Urinary bladder (tissue), 4 donors: Measurements from ENCODE around the gene CD53. TPM values are rescaled to one million over a fixed set of nuclear protein-coding genes. Genes with fewer than 3 reads are reported as not detected.
"Not testable (repeated sequence)": the region's sequence is repeated elsewhere in the genome, so short reads cannot be mapped to it uniquely, and the experiment has no call there.

ENCODE experiments used
- DNase-seq: peaks from one replicate; pipeline ENCODE4 v3.0.0-alpha.2; 2015; ENCODE audit errors: extremely low spot score
- H3K27ac ChIP-seq: one replicate; pipeline ENCODE4 v1.5.1; 2013; ENCODE audit warnings: low read depth, mild to moderate bottlenecking, moderate library complexity
- H3K36me3 ChIP-seq: one replicate; pipeline ENCODE4 v1.6.1; 2013; ENCODE audit warnings: mild to moderate bottlenecking, moderate library complexity; ENCODE audit not compliant: insufficient read depth
- H3K4me1 ChIP-seq: one replicate; pipeline ENCODE4 v1.6.1; 2013; ENCODE audit warnings: mild to moderate bottlenecking, moderate library complexity; ENCODE audit not compliant: insufficient read depth
- H3K4me3 ChIP-seq: one replicate; pipeline ENCODE4 v1.5.1; 2013; ENCODE audit warnings: low read depth, low read length
- WGBS: extraction: QIAGEN DNeasy Blood & Tissue Kit; methylation state at CpG from one replicate; pipeline ENCODE4 v1.1.7; 2013; 5-methylcytosine and 5-hydroxymethylcytosine counted together
- polyA plus RNA-seq: library from polyadenylated mRNA; stranded (reverse); fragments of 200-250 nt; gene quantifications from one replicate; pipeline ENCODE4 v1.2.3, GENCODE V29; 2013
- total RNA-seq: library from RNA; depleted of rRNA; stranded (reverse); fragments of >200 nt; gene quantifications from one replicate; pipeline ENCODE4 v1.2.3, GENCODE V29; 2014
- donor health status: healthy with polysubstance abuse.
- donor health status: healthy.

CD53 gene
- total and polyA plus RNA-seq, 2 donors: 21.5 to 48.9 TPM

DNA sequence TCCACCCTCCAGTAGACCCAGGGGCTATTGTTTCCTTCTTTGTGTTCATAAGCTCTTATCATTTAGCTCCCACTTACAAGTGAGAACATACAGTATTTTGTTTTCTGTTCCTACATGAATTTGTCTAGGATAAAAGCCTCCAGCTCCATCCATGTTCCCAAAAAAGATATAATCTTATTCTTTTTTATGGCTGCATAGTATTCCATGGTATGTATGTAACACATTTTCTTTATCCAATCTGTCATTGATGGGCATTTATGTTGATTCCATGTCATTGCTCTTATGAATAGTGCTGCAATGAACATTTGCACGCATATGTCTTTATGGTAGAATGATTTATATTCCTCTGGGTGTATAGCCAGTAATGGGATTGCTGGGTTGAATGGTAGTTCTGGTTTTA is 11.0 kb upstream of the CD53 start:
- not testable (repeated sequence) for H3K4me3 ChIP-seq, DNase-seq, H3K27ac ChIP-seq, H3K4me1 ChIP-seq, H3K36me3 ChIP-seq
- WGBS: 84% methylated on average over 1 of the region's 1 CpG

DNA sequence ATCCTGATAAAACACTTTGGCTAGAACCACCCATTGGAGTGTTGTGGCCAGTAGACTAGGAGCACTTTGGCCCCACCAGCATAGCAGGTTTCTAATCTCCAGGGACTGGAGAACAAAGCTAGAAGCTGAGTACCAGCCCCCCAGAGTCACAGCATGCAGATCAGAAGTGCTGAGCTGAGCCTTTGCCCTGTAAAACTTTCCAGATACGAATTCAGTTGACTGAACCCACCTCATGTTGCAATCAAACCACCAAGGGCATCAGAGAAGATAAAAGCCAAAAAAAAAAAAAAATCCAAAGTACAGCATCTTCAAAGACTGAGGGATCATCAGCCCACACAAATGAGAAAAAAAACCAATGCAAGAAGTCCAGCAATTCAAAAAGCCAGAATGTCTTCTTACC is 8.7 kb upstream of the CD53 start:
- no peak for DNase-seq
- H3K4me3 ChIP-seq: no peak overlapping the region
- no peaks in the 10 kb centered on the region for H3K36me3 ChIP-seq
- no peak overlapping the region for H3K27ac ChIP-seq
- 41% methylated on average over 1 of the region's 1 CpG for WGBS
- no peaks in the 10 kb centered on the region for H3K4me1 ChIP-seq

DNA sequence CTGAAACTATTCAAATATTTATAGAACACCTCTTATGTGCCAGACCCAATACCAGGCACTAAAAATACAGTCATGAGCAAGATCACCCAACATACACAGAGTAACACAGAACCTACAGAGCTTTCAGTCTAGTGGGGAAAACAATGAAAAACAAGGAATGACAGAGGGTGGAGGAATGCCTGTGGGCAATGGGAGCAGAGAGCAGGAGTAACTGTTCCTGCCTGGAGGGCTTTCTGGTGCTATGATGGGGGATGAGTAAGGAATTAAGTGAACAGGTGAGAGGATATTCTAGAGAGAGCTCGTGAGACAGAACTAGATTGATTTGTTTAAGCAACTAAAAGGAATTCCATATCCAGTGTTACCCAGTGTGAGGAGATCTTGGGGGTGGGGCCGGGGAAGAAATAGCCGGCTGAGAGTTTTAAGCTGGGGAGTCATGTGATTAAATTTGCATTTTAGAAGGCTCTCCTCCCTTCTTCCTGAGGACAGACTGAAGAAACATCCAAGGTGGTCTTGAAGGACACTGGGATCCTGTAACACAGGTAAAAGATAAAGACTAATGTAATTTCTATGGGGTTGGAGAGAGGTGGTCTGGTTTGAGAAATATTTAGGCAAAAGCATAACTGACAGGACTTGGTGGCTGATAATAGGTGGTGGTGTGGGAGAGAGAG is 2.1 kb upstream of the CD53 start:
- H3K27ac ChIP-seq: no peak overlapping the region
- H3K36me3 ChIP-seq: no peaks in the 10 kb centered on the region

DNA sequence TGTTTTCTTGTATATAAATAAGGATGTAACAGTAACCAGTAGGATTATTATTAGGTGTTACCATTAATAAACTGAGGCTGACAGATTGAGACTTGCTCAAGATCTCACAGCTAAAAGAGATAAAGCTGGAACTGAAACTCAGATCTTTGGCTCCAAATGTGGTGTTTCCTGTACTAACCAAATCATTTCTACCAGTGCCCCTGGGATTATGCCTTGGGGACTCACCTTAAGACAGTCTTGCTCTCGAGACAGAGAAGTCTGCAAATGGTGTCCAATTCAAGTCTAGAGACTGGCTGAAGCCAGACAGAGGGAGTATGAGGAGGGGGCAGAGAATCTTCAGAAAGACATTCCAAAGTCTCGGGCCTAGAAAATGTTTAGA is 593 bp upstream of the CD53 start:
- no peaks in the 10 kb centered on the region for H3K36me3 ChIP-seq
- DNase-seq: no peak
- H3K27ac ChIP-seq: no peak overlapping the region
- no peaks in the 10 kb centered on the region for H3K4me1 ChIP-seq
- WGBS: 60% methylated on average over 2 of the region's 2 CpGs
- H3K4me3 ChIP-seq: no peak overlapping the region

More for the DNA sequence above, 2.1 kb upstream of the CD53 start:
- DNase-seq: no peak
- H3K4me1 ChIP-seq: no peaks in the 10 kb centered on the region
- no peak overlapping the region for H3K4me3 ChIP-seq
- WGBS: 42% methylated on average over 3 of the region's 3 CpGs

DNA sequence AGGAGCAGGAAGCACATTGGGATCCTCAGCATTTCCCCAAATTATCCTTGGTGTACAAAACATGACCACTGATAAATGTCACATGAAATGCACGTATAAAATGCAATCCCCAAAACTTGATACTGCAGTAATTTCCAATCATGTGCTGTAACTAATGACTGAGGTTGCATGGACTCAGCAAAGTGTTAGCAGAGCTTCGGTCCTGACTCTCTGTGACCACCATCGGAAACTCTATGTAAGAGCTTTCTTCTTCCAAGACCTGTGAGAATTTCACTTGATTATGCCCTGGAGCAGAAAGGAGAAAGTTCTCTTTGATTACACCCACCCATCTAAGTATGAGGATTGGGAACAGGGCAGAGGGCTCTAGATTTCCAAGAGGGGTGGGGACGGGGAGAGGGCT is 908 bp downstream of the CD53 start:
- DNase-seq: no peak
- no peak overlapping the region for H3K27ac ChIP-seq

DNA sequence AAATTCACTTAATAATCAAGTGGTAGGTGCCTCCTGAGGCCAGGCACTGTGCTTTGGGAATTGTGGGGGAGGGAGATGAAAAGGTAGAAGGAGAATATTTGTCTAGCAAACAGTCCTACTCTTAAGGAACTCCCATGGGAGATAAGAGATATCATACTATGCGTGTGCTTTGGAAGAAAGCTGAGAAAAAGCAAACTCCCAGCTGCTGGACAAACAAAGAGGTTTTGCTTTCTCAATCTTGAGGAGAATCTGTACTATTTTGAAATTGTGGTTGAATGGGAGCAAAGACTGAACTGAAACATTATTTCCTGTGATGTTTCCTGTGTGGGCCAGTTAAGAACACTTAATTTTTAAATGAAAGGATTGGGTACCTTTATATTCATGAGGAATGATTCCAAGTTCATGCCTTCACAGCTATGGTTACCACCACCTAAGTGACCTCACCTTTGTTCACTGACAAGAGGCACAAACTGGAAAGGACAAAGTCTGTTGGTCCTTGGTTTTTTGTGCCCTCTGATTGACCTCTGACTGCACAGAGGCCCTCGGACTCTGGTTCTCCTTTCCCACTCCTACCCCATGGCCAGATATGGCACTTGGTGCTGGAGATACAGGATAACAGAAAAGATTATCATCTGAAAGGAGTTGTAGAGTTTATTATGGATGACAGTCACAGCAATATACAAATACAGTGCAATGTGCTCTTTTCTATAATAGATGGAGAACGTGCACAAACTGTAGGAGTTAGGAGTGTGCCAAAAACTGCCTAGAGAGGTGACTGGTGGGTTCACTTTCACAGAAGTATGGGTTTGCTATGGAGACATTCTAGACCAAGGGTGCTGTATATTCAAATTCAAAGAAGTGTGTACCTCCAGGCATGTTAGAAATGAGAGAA is 1.6 kb downstream of the CD53 start:
- H3K27ac ChIP-seq: no peak overlapping the region
- no peaks in the 10 kb centered on the region for H3K4me1 ChIP-seq
- H3K36me3 ChIP-seq: no peaks in the 10 kb centered on the region
- DNase-seq: no peak
- H3K4me3 ChIP-seq: peak overlapping the region; percentile 33
- WGBS: 41% methylated on average over 3 of the region's 3 CpGs

More for the DNA sequence above, 908 bp downstream of the CD53 start:
- H3K4me3 ChIP-seq: peak overlapping the region; percentile 33
- WGBS: 73% methylated on average over 4 of the region's 4 CpGs
- H3K4me1 ChIP-seq: no peaks in the 10 kb centered on the region
- H3K36me3 ChIP-seq: no peaks in the 10 kb centered on the region

DNA sequence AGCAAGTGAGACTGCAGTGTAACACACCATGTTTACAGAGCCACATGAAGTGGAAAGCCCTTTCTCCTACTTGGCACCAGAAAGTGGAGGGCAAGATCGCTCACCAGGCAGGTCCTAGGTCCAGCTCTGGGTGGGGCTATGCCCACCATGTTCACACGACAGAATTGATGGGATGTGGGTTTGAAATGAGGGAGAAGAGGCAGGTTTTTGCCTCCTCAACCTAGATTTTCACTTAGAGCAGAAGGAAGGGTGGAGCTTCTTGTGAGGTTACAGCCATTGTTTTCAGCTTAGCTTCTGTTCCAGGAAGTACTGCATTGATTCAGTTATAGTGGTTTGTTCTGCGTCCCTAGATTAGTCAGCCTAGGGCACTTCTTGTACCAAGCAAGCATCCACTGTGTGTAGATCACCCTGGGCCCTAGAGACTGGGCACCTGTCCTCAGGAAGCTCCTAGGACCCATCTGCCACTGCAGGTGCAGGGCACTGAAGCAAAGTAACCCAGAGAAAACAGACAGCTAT is 2.3 kb downstream of the CD53 start:
- no peak overlapping the region for H3K27ac ChIP-seq
- H3K4me1 ChIP-seq: no peaks in the 10 kb centered on the region
- H3K36me3 ChIP-seq: no peaks in the 10 kb centered on the region
- 55% methylated on average over 3 of the region's 3 CpGs for WGBS
- peak overlapping the region; percentile 8 for H3K4me3 ChIP-seq
- DNase-seq: no peak

DNA sequence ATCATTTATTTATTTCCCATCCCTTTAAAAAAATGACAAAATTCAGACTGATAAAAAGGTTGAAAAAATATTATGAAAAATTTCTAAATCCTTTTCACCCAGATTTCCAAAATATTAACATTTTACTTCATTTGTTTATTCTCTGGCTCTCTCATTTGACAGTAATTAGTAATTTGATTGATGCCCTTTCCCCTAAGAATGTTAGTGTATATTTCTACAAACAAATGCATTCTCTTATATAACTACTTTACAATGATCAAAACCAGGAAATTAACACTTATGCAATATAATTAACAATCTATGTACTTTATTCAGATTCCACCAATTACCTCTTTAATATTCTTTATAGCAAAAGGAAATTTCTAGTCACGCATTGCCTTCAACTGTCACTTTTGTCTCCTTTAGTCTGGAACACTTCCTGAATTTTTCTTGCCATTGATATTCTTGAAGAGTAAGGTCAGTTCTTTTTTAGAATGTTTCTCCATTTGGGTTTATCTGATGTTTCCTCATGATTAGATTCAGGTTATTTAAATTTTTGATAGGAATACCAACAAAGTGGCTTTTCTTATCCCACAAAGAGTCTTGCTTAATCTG is 3.9 kb downstream of the CD53 start:
- H3K4me3 ChIP-seq: no peak overlapping the region
- H3K4me1 ChIP-seq: no peaks in the 10 kb centered on the region
- 74% methylated on average over 1 of the region's 1 CpG for WGBS
- no peak for DNase-seq
- peak overlapping the region; percentile 1 for H3K27ac ChIP-seq
- H3K36me3 ChIP-seq: no peaks in the 10 kb centered on the region

DNA sequence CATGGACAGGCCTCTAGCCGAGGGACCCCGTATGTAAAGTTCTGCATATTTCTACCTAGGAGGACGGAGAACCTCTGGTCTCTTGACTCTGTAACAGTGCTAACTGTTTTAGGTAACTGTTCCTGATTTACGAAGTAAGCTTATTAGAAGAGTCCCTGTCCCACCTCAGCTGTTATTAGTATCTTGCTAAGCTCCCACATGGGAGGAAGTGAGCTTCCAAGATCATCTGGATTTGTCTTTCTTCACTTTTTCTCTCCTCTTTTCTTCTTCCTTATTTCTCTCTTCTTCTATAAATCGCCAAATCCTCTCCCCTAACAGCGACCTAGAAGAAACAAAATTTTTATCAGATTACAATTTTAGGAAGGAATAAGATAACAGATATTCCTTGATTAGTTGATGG is 4.4 kb downstream of the CD53 start:
- 80% methylated on average over 6 of the region's 6 CpGs for WGBS
- H3K4me1 ChIP-seq: no peaks in the 10 kb centered on the region
- no peak for DNase-seq
- H3K27ac ChIP-seq: peak overlapping the region; percentile 1
- H3K36me3 ChIP-seq: no peaks in the 10 kb centered on the region
- no peak overlapping the region for H3K4me3 ChIP-seq

DNA sequence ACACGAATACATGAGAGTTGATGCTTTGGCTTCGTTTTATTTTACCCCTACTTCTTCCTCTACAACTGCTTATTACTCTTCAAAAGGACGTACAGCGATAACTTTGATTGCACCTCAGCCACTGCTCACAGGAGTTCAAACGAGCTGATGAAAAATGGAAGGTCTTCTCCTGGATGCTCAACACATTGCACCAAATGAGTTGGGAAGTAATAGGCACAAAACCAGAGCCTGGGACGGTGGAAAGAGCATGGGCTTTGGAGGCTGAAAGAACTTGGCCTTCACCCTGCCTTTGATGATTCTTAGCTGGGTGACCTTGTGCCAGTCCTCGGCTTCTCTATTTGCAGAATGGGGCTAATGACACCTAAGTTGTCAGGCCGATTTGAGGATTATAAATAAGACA is 4.8 kb downstream of the CD53 start:
- DNase-seq: no peak
- H3K36me3 ChIP-seq: no peaks in the 10 kb centered on the region
- H3K27ac ChIP-seq: no peak overlapping the region
- H3K4me1 ChIP-seq: no peaks in the 10 kb centered on the region
- H3K4me3 ChIP-seq: no peak overlapping the region
- 72% methylated on average over 8 of the region's 8 CpGs for WGBS

DNA sequence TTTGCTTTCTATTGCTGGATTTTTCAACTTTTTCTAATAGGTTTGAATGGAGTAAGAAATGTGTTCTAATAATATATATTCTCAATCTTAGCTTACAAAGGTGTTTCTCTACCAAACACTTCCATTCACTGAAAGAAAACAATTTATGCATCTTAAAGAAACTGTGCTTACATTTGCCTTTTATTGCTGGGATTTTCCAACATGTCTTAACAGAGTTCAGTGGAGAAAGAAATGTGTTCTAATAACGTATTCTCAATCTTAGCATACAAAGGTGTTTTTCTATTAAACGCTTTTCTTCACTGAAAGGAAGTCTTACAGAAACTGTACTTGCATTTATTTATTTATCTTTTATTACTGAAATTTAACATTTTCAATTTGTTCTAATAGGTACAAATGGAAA is 5.6 kb downstream of the CD53 start:
- Histone ChIP-seq H3K4me1 (no peaks in the 10 kb centered on the region), H3K36me3 (no peaks in the 10 kb centered on the region), H3K27ac (no peak overlapping the region), H3K4me3 (no peak overlapping the region)
- 77% methylated on average over 2 of the region's 2 CpGs for WGBS
- no peak for DNase-seq

DNA sequence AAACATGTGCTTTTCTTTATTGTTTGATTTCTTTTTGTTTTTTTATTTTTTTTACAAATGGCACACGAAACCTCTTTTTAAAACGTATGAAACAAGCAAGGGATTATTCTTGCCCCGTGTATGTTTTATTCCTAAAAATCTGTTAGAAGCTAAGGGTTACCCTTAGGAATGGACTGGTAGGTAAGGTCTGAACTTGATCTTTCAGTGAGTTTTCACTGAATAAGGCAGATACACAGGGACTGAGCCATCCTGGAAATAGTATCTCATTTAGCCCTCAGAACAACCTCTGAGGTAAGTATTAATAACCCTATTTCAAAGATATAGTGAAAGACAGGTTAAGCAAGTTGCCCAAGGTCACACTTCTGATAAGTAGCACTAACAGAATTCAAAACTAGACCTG is 6.0 kb downstream of the CD53 start:
- DNase-seq: no peak
- Histone ChIP-seq H3K4me3 (no peak overlapping the region), H3K36me3 (no peaks in the 10 kb centered on the region), H3K27ac (no peak overlapping the region), H3K4me1 (no peaks in the 10 kb centered on the region)
- WGBS: 74% methylated on average over 3 of the region's 3 CpGs

DNA sequence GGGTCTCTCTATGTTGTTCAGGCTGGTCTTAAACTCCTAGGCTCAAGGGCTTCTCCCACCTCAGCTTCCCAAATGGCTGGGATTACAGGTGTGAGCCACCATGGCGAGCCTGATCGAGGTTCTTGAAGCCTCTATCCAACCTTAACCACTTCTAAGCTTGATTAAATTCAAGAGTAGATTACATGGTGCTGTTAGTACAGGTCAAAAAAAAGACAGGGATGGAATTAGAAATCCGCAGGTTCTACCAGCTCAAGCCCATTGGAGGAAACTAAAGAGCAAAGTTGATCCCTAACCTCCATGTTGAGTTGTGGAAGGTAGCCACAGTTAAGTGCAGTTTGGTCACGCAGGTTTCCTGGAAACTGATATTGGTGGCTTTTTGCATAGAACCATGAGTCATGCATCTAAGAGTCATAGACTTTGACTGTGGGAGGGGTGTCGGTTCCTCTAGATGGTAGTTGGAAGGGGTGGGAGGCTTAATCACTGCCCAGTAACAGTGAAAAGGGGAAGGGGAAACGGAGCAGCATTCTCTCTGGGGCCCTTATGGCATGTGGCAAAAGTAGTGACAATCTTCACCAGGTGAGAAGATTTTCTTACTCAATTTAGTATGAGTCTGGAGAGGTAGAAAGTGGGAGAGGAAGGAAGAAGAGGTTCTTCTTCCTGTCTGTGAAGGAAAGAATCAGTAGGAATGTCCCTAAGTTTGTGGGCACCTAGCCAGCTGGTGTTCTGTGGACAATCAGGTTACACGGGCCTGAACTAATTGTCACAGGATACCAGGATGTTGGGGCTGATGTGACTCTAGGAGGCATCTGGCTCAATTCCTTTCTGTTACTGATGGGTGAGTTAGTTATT is 7.0 kb downstream of the CD53 start:
- Histone ChIP-seq H3K4me3 (no peak overlapping the region), H3K27ac (no peak overlapping the region), H3K4me1 (no peaks in the 10 kb centered on the region), H3K36me3 (no peaks in the 10 kb centered on the region)
- DNase-seq: no peak
- 51% methylated on average over 7 of the region's 7 CpGs for WGBS
